Suprapubic skin (tissue), 4 donors: ENCODE measurements around the gene HIBADH.

Source experiments
- CTCF ChIP-seq, 2 donors: fragments of 200-600 bp in 1 of 2; fragments of 450-650 bp in 1 of 2; sonication (generic) in 1 of 2; IDR thresholded peaks; one replicate each; pipeline ENCODE4 v1.5.1; 2016 to 2019; ENCODE audit warnings: antibody characterized with exemption in 2 of 2, mild to moderate bottlenecking in 1 of 2, moderate library complexity in 1 of 2
- POLR2A ChIP-seq, 2 donors: fragments of 450-650 bp; IDR thresholded peaks; one replicate each; pipeline ENCODE4 v1.6.1; 2017; ENCODE audit warnings: antibody characterized with exemption in 2 of 2, mild to moderate bottlenecking in 2 of 2, moderate library complexity in 2 of 2
- POLR2AphosphoS5 ChIP-seq, 3 donors: sonication (generic); formaldehyde crosslinking; IDR thresholded peaks; one replicate each; pipeline ENCODE4 v1.6.1; 2017; ENCODE audit warnings: antibody characterized with exemption in 3 of 3

- TF ChIP-seq CTCF (IDR thresholded peaks at IDR 0.05), result no peak
- no peak for TF ChIP-seq POLR2A (IDR thresholded peaks at IDR 0.05)
- no peak for TF ChIP-seq POLR2AphosphoS5 (IDR thresholded peaks at IDR 0.05)
Measured at GRCh38 chr7:27627146-27627545, 35.5 kb downstream of the HIBADH start.
